Astrocyte of the cerebellum (primary cell): ENCODE measurements around the gene ADORA1.

Source experiments
- DNase-seq: peaks from one replicate; pipeline ENCODE4 v3.0.0-alpha.2; 2011; ENCODE audit warnings: low read depth
- H3K4me3 ChIP-seq: 2 replicates; pipeline ENCODE4 v1.5.1; 2011; ENCODE audit warnings: mild to moderate bottlenecking, low read depth, low read length, moderate library complexity
- in situ Hi-C: cut with HindIII; loops from 2 replicates; pipeline ENCODE4 v1.10.0; 2017; ENCODE audit warnings: low sequenced_read_pairs
- TF ChIP-seq, protein P1 (sequence below): IDR thresholded peaks from 2 replicates; pipeline ENCODE4 v1.5.1; 2012; ENCODE audit warnings: low read length, low read depth, moderate library complexity, mild to moderate bottlenecking; ENCODE audit errors: missing control alignments

Gene ADORA1

DNA sequence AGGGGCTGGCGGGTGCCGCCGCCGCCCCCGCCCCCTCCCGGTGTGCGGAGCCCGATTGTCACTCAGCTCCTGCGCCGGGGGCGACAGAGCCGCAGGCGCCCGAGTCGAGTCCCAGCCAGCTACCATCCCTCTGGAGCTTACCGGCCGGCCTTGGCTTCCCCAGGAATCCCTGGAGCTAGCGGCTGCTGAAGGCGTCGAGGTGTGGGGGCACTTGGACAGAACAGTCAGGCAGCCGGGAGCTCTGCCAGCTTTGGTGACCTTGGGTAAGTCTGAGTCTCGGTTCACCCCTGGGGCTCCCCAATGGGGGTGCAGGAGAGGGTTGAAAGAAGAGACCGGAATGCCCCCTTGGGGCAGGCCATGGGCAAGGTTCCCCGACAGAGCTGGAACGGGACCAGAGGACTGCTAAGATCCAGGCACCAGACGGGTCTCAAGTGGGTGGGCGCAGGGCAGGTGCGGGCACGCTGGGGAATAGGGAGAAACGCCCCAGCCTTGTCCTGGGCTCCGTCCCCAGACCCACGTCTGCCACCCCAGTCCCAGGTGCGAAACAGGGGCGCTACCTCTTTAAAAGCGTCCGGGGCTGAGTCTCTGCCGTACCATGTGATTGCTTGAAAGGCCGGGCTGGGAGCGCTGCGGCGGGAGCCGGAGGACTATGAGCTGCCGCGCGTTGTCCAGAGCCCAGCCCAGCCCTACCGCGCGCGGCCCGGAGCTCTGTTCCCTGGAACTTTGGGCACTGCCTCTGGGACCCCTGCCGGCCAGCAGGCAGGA, at the start of gene ADORA1:
Gene ADORA1, plus strand, starts transcription at position 61 of the 765 bp plus-strand sequence. CDS start 1,116 bp downstream, outside the sequence.
- TF ChIP-seq, protein P1, sequence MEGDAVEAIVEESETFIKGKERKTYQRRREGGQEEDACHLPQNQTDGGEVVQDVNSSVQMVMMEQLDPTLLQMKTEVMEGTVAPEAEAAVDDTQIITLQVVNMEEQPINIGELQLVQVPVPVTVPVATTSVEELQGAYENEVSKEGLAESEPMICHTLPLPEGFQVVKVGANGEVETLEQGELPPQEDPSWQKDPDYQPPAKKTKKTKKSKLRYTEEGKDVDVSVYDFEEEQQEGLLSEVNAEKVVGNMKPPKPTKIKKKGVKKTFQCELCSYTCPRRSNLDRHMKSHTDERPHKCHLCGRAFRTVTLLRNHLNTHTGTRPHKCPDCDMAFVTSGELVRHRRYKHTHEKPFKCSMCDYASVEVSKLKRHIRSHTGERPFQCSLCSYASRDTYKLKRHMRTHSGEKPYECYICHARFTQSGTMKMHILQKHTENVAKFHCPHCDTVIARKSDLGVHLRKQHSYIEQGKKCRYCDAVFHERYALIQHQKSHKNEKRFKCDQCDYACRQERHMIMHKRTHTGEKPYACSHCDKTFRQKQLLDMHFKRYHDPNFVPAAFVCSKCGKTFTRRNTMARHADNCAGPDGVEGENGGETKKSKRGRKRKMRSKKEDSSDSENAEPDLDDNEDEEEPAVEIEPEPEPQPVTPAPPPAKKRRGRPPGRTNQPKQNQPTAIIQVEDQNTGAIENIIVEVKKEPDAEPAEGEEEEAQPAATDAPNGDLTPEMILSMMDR, result peak; percentile 4
- peak within 1 kb of the TSS; percentile 40 for H3K4me3 ChIP-seq
- in situ Hi-C loops, result no loop called here
- DNase-seq, result peak; percentile 16

DNA sequence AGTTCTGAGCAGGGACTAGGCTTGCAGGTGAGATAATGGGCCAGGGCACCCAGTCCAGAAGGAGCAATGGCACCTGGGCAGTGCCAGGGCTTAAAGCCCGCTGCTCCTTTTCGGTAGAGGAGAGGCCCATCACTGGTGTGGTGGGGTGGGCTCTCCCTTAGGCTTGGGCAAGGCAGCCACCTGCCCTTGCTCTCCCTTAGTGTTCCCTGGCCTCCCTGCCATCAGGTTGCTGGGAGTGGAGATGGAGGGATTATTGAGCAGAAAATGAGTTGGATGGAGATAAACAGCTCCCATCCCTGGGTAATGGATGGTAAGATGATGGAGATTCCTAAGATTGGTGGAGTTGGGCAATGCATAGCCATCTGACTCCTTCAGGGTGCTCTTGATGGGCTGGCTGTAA, 49.6 kb upstream of the ADORA1 start:
- no peak for DNase-seq
- in situ Hi-C loops, result no loop called here
- H3K4me3 ChIP-seq, result no peak overlapping the region
- TF ChIP-seq, protein P1, result no peak

DNA sequence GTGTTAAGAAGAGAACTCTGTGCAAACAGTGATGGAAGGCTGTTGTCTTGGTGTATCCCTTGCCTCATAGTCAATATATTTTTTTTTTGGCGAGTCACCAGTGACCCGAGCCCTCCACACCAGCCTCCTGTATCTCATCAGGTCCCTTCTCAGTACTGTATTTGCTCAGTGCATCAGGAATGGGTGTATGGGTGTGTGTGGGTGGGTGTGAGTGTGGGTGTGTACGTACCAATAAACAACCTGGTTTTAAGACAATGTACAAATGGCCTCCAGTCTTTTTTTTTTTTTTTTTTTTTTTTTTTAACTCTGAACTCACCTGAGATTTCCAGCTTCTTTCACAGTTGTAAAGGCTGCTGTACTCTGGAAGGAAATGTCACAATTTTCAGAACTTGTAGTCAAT, 49.0 kb upstream of the ADORA1 start:
- TF ChIP-seq, protein P1, result no peak
- no peak for DNase-seq
- no peak overlapping the region for H3K4me3 ChIP-seq
- in situ Hi-C loops, result no loop called here

DNA sequence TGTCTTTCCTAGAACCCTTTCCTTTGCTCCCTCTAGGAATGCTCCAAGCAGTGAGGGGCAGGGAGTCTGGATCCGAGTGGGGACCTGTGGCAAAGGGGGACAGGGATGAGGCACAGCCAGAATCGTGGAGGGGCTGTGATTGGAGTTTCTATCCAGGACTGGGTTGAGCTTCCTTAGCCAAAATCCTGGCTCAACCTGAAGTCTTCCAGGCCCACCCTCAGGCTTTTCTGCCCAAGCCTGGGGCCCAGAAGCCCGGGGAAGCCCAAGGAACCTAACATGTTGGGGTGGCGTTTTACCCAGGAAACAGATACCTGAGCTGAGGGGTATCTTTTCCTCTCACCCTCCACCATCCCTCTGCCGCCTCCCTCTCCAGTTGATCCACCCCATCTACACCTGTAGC, 47.1 kb upstream of the ADORA1 start:
- TF ChIP-seq, protein P1, result no peak
- in situ Hi-C loops, result no loop called here
- H3K4me3 ChIP-seq, result no peak overlapping the region
- no peak for DNase-seq

DNA sequence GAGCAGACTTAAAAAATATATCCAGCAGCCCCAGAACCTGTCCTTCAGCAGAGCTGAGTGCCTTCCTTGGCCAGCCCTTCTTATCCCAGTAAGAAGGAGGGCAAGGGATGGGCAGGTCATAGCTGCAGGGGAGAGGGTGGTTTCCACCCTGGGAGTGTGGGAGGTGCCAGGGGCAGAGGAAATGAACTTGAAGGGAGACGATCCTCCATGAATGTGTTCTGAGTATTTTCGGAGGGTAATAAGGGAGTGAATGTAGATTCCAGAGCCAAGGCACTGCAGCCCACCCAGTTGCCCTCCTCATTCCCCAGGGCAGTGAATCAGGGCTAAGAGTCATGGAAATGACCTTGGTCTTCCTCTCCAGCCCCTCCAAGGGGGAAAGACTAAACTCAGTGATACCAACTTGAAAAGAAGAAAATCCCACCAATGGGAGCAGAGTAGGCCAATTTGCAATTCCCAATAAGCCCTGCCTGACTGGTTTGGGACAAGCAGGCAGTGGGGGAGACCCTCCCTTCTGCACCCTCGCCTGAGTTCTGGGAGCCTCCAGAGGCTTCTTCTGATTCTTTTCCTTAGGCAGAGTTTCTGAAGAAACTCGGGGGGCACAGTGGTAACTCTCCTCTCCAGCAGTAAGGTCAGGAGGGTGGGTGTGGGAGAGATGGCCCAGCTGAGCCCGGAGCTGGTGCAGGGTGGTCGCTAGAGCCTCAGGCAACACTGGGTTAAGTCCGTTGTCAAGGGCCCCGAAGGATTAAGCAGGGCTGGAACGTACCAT, 45.9 kb upstream of the ADORA1 start:
- no peak overlapping the region for H3K4me3 ChIP-seq
- in situ Hi-C loops, result no loop called here
- TF ChIP-seq, protein P1, result no peak
- no peak for DNase-seq

DNA sequence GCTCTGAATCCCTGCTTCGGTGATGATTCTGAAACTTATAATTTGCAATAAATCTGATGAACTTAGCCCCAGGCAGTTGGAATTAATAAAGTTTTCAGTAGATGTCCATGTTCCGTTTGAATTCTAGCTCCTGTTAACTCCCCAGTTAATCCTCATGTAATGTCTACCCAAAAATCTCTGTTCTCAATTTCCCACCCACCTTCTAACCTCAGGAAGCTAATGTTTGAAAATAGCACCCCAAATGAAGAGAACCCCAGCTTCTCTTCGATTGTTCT, 45.4 kb upstream of the ADORA1 start:
- H3K4me3 ChIP-seq, result no peak overlapping the region
- DNase-seq, result no peak

More for the DNA sequence above, 45.4 kb upstream of the ADORA1 start:
- TF ChIP-seq, protein P1, result no peak
- in situ Hi-C loops, result no loop called here
